GM21423 (cell line): ENCODE data around the gene KIN.
"Not testable (repeated sequence)": the region's sequence is repeated elsewhere in the genome, so short reads cannot be mapped to it uniquely, and the experiment has no call there.

Experiments used
- ATAC-seq: cut with Tn5 transposase; IDR thresholded peaks from one replicate; pipeline ENCODE4 v1.9.1; 2021; ENCODE audit warnings: mild to moderate bottlenecking, moderate library complexity; ENCODE audit not compliant: unreplicated experiment

Gene KIN

DNA sequence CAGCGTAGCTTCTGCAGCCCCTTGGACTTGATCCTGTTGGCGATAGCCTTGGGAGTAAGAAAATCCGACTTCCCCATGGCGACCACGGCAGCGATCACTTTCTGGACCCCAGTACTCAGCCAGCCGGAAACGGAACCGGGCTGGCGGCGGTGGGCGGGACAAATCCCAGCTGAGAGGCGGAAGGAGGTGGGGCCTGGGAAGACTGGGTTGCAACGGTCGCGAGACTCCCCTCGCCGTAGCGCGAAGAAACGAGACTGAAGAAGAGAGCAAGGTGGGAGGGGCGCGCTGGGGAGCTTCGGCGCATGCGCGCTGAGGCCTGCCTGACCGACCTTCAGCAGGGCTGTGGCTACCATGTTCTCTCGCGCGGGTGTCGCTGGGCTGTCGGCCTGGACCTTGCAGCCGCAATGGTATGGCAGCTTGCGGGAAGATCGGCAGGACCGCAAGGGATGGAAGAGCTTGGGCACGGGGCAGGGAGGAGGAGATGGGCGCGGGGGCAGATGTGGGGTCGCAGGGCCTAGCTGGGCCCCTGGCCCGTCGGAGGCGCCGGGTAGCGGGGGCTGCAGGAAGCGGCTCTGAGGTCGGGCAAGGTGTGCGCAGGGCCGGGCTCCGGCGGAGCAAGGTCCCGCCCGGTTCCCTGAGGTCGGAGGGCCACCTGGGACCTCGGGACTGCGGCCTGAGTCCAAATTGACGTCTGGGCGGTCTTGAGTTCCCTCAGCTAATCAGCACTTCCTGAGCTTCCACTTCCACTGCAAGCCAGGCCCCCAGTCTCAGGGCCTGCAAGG lies at the start of gene KIN, which contains the start of gene ATP5F1C:
Gene KIN, minus strand, starts transcription at position 137 of the 782 bp plus-strand sequence. Its CDS starts 60 bp downstream, at position 77.
Gene ATP5F1C, plus strand, starts transcription at position 321 of the 782 bp plus-strand sequence. Its CDS starts 31 bp downstream, at position 352.
- peak; percentile 92 for ATAC-seq

DNA sequence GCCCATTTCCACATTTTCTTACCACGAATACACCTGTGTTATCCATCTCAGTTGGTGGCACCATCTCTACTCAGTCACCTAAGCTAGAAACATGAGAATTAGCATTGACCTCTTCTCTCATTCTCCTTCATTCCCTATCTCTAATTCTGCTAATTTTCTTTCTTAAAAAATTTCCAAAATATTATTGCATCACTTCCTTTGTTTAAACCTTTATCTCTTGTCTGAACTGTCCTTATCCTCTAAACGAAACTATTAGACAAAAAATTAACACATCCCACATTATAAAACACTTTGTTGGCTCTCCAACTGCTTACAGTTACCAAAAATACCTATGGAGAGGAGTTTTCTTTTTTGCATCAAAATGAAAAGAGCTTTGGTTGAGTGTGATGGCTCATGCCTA lies 48.8 kb upstream of the KIN start:
- no peak for ATAC-seq

GRCh38 chr10:7834262-7834661 lies 46.5 kb upstream of the KIN start:
- ATAC-seq, result no peak

- no peak for ATAC-seq
These were observed 45.4 kb upstream of the KIN start for GRCh38 chr10:7833210-7833609.

DNA sequence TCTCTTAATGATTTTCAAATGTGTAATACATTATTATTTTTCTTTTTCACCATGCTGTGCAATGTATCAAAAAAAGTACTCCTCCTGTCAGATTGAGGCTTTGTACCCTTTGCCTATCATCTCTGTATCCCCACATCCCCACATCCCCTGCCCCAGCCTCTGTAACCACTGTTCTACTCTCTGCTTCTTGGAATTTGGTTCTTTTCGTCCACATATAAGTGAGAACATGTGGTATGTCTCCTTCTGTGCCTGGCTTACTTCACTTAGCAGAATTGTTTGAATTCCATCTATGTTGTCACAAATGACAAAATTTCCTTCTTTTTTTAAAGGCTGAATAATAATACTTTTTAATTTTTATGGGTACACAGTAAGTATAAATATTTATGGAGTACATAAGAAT lies 44.3 kb upstream of the KIN start:
- ATAC-seq, result no peak

- no peak for ATAC-seq
These were observed 41.6 kb upstream of the KIN start for GRCh38 chr10:7829289-7829834.

DNA sequence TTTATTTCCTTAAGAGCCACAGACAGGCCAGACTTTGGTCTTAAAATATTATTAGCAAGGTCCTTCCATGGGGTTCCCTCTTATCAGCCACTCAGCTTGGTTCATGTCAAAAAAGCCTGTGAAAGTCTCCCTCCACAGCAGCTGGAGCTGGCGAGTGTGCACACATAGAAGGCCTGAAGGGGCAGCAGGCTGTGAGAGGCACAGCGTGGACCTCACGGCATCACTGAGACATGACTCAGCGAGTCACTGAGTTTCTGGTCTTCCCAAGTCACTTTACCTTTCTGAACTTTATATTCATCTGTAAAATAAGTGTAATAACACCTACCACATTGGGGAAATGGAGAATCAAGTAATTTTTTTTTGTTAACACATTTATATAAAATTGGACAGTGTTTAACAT lies 39.2 kb upstream of the KIN start:
- ATAC-seq, result no peak

DNA sequence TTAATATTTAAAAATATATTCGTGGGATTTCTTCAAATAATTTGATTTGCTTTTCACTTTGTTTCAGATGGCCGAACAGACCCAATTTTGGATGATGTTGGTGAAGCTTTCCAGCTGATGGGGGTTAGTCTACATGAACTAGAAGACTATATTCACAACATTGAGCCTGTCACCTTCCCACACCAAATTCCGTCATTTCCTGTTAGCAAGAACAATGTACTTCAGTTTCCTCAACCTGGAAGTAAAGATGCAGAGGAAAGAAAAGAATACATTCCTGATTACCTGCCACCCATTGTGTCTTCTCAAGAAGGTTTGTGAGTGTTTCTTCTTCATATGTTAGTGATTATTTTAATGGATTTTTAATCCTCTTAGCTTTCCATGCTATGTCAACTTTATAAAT lies 36.5 kb upstream of the KIN start:
- ATAC-seq, result no peak

GRCh38 chr10:7819121-7819460 lies 31.3 kb upstream of the KIN start:
- ATAC-seq, result peak; percentile 51

DNA sequence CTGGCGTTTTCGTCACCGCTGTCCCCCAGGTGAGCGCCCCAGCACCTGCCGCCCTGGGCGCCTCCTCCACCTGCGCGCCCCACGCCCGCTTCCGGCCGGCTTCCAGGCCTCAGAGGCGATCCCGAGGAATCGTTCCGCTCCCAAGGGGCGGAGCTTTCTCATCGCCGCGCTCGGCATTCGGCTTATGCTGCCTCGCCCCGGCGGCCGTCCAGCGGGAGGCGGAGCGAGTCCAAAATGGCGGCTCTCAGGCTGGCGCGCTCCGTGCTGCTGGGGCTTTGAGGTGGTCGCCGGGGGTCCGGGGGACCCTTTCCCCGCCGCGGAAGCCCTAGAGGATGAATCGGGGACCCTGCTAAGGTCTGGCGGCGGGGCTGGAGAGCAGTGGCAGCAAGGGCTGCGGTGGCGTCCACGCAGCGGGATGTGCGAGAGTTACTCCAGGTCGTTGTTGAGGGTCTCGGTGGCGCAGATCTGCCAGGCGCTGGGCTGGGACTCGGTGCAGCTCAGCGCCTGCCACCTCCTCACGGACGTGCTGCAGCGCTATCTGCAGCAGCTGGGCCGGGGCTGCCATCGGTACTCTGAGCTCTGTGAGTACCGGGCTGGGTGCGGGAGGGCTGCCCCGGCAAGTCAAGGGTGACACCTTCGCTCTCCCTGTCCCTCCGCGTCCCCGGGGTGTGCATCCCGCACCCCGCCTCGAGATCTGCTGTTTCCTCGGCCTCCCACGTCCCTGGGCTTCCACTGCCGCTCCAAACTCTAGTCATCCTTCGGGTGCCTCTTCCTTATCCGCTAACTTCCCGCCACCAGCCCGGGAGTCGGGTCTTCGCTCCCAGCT lies 30.7 kb upstream of the KIN start, which contains the start of gene TAF3:
Gene TAF3, plus strand, starts transcription at position 211 of the 826 bp plus-strand sequence. Its CDS starts 205 bp downstream, at position 416.
- ATAC-seq, result peak; percentile 88

- ATAC-seq, result peak; percentile 6
These were observed 30.1 kb upstream of the KIN start for GRCh38 chr10:7817984-7818294.

DNA sequence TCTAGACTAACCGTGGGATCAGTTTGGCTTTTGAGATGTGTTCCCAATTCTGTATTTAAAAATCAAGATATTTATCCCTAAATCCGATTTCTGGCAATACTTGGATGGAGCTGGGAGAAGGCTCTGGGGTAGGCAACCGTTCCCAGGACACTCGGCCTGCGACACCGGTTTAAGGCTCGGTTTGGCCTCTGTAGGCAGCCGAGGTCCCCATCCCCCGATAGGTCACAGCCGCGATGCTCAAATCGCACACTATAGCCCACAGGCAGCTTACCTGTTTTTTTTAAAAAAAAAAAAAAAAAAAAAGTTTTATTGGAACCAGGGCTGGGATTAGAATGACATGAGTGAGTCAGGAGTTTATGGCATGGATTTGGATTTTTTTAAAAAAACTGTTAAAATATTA lies 29.8 kb upstream of the KIN start:
- ATAC-seq, result no peak

- no peak for ATAC-seq
These were observed 25.7 kb upstream of the KIN start for GRCh38 chr10:7813481-7813880.

GRCh38 chr10:7811743-7812142 lies 23.9 kb upstream of the KIN start:
- not testable (repeated sequence) for ATAC-seq

GRCh38 chr10:7811000-7811399 lies 23.2 kb upstream of the KIN start:
- no peak for ATAC-seq

GRCh38 chr10:7810443-7810842 lies 22.6 kb upstream of the KIN start:
- no peak for ATAC-seq

DNA sequence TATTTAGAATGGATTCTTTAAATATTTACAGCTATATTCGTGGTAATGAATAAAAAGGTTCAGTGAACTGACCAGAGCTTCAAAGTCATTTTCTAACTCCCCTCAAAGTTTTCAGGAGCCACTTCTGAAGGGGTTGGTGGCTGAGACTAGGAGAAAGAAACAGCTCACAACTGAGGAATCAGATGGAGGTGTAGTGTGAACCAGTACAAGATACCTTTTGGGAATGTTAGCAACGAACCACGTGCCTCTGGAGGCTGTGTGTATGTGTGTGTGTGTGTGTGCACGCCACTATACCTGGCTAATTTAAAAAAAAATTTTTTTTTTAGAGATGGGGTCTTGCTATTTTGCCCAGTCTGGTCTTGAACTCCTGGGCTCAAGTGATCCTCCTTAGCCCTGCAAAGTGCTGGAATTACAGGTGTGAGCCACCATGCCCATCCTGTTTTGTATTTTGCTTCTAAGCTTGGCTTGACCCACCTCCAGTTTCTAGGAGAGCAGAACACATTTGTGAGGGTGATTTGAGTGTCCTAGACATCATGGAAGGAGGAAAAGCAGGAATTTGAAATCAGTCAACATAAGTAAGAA lies 21.0 kb upstream of the KIN start:
- ATAC-seq, result no peak

GRCh38 chr10:7804741-7805140 lies 16.9 kb upstream of the KIN start:
- no peak for ATAC-seq

GRCh38 chr10:7804216-7804615 lies 16.4 kb upstream of the KIN start:
- ATAC-seq, result no peak

- ATAC-seq, result no peak
These were observed 14.8 kb upstream of the KIN start for GRCh38 chr10:7802606-7803005.

DNA sequence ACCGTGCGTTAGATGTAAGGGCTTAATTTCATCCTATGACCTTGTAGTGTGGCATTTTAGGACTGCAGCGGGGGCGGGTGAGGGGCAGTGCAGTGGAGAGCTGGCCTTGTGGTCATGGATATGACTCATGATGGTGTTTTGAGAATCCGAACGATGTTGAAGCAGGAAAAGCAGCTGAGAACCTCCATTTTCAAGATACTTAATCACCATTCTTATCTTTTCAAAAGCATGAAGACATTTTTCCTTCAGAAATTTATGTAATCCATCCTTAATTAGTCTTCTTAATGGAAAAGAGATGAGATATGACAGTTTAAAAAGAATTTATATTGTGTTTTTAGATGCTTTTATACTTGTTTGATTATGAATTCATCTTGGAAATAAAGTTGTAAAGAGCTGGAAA lies 9.8 kb upstream of the KIN start:
- ATAC-seq, result no peak

- no peak for ATAC-seq
These were observed 7.8 kb upstream of the KIN start for GRCh38 chr10:7795605-7796004.
